ENCODE data around the gene MED13L.
"Not testable (repeated sequence)": the region's sequence is repeated elsewhere in the genome, so short reads cannot be mapped to it uniquely, and the experiment has no call there.

The MED13L gene

GRCh38 chr12:116245189-116245588 lies 32.3 kb downstream of the MED13L start:
- no peak for DNase-seq

- no peak for DNase-seq
These were observed 32.9 kb downstream of the MED13L start for GRCh38 chr12:116244474-116245090.

GRCh38 chr12:116244001-116244400 lies 33.5 kb downstream of the MED13L start:
- no peak for DNase-seq

- no peak for DNase-seq
These were observed 34.8 kb downstream of the MED13L start for GRCh38 chr12:116242740-116243139.

- DNase-seq, result no peak
These were observed 36.2 kb downstream of the MED13L start for GRCh38 chr12:116241157-116241759.

GRCh38 chr12:116238570-116239119 lies 38.8 kb downstream of the MED13L start:
- not testable (repeated sequence) for DNase-seq

- DNase-seq, result no peak
These were observed 39.3 kb downstream of the MED13L start for GRCh38 chr12:116238149-116238548.

GRCh38 chr12:116236976-116237375 lies 40.5 kb downstream of the MED13L start:
- peak; percentile 59 for DNase-seq

GRCh38 chr12:116236148-116236731 lies 41.3 kb downstream of the MED13L start:
- peak; percentile 49 for DNase-seq

- DNase-seq, result not testable (repeated sequence)
These were observed 43.3 kb downstream of the MED13L start for GRCh38 chr12:116234148-116234547.

- no peak for DNase-seq
These were observed 43.8 kb downstream of the MED13L start for GRCh38 chr12:116233669-116234068.

- DNase-seq, result no peak
These were observed 49.7 kb downstream of the MED13L start for GRCh38 chr12:116227811-116228210.

GRCh38 chr12:116226026-116226425 lies 51.5 kb downstream of the MED13L start:
- no peak for DNase-seq

- DNase-seq, result peak; percentile 45
These were observed 55.1 kb downstream of the MED13L start for GRCh38 chr12:116222358-116222757.

GRCh38 chr12:116220756-116221155 lies 56.7 kb downstream of the MED13L start:
- DNase-seq, result no peak

GRCh38 chr12:116217045-116217735 lies 60.3 kb downstream of the MED13L start:
- no peak for DNase-seq

GRCh38 chr12:116216022-116216756 lies 61.3 kb downstream of the MED13L start:
- no peak for DNase-seq

GRCh38 chr12:116215023-116215422 lies 62.5 kb downstream of the MED13L start:
- no peak for DNase-seq

- DNase-seq, result no peak
These were observed 63.5 kb downstream of the MED13L start for GRCh38 chr12:116213885-116214527.

- no peak for DNase-seq
These were observed 64.5 kb downstream of the MED13L start for GRCh38 chr12:116213014-116213413.

GRCh38 chr12:116210762-116211161 lies 66.7 kb downstream of the MED13L start:
- no peak for DNase-seq

GRCh38 chr12:116210131-116210530 lies 67.4 kb downstream of the MED13L start:
- no peak for DNase-seq
